ENCODE measurements around the gene OR51B2. TPM values are rescaled to one million over a fixed set of nuclear protein-coding genes. Genes with fewer than 3 reads are reported as not detected.

OR51B2 gene
- total RNA-seq, 2 donors from 2014 or later, result 0.78 TPM; not detected in 1

DNA sequence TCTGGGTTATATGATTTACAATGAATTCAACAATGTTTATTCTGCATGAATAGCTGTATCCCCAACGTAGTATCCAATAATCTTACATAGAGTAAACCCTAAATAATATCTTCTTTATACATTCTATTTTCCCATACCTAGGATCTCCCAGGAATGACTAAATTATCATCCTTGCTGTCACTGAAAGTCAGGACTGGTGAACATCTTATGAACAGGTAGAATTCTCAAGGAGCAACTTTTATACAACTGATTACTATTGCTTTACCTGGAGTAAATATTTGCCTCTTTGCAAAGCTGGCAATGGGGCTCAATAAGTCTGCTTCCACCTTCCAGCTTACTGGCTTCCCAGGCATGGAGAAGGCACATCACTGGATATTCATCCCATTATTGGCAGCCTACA lies 27.1 kb upstream of the OR51B2 start, which contains the start of gene OR51B6:
Gene OR51B6 (plus strand): TSS at position 301 of the 400 bp plus-strand sequence. CDS start 0 bp downstream, at position 301.
- Histone ChIP-seq H3K9me3 (no peaks in the 10 kb centered on the region), H3K27ac (no peak within 1 kb of the TSS), H3K36me3 (replicated peaks in 1 of 2; ENCODE audit: insufficient read depth in 1 of 2, low read depth in 2 of 2) (no peaks in the 10 kb centered on the region), H3K4me1 (no peaks in the 10 kb centered on the region), H3K27me3 (no peaks in the 10 kb centered on the region), H3K4me3 (no peak within 1 kb of the TSS)
- DNase-seq (no peak), ATAC-seq (no peak)
- intact Hi-C loops (cut with DNase I), result no loop called here
- WGBS, 2 donors, result 41 to 57% methylated on average over 1 of the region's 1 CpG
- TF ChIP-seq, protein P1, sequence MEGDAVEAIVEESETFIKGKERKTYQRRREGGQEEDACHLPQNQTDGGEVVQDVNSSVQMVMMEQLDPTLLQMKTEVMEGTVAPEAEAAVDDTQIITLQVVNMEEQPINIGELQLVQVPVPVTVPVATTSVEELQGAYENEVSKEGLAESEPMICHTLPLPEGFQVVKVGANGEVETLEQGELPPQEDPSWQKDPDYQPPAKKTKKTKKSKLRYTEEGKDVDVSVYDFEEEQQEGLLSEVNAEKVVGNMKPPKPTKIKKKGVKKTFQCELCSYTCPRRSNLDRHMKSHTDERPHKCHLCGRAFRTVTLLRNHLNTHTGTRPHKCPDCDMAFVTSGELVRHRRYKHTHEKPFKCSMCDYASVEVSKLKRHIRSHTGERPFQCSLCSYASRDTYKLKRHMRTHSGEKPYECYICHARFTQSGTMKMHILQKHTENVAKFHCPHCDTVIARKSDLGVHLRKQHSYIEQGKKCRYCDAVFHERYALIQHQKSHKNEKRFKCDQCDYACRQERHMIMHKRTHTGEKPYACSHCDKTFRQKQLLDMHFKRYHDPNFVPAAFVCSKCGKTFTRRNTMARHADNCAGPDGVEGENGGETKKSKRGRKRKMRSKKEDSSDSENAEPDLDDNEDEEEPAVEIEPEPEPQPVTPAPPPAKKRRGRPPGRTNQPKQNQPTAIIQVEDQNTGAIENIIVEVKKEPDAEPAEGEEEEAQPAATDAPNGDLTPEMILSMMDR (IDR thresholded peaks at IDR 0.05), result no peak
- TF ChIP-seq POLR2A (IDR thresholded peaks at IDR 0.05), result no peak

DNA sequence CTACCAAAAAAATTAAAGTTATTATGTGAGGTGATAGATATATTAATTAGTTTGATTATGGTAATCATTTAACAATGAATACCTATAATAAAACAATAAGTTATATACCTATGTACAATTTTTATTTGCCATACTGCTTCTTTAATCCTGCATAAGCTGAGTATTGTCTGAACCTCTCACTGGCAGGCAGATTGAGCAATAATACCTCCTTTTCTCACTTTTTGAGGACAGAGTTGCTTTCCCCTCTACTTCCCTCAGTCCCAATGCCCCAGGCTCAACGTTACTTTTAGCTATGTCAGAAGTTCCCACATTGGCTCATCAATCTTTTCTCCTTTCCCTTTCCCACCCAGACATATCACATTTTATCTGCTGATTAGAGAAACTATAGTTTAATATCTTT lies 25.5 kb upstream of the OR51B2 start:
- Histone ChIP-seq H3K4me3 (no peak overlapping the region), H3K36me3 (replicated peaks in 1 of 2; ENCODE audit: insufficient read depth in 1 of 2, low read depth in 2 of 2) (no peaks in the 10 kb centered on the region), H3K4me1 (no peaks in the 10 kb centered on the region), H3K9me3 (no peaks in the 10 kb centered on the region), H3K27ac (no peak overlapping the region), H3K27me3 (no peaks in the 10 kb centered on the region)
- TF ChIP-seq POLR2A (IDR thresholded peaks at IDR 0.05), result no peak
- TF ChIP-seq, protein P1 (IDR thresholded peaks at IDR 0.05), result no peak
- ATAC-seq (no peak), DNase-seq (no peak)
- intact Hi-C loops (cut with DNase I), result no loop called here
- 30 to 34% methylated on average over 1 of the region's 1 CpG for WGBS, 2 donors

DNA sequence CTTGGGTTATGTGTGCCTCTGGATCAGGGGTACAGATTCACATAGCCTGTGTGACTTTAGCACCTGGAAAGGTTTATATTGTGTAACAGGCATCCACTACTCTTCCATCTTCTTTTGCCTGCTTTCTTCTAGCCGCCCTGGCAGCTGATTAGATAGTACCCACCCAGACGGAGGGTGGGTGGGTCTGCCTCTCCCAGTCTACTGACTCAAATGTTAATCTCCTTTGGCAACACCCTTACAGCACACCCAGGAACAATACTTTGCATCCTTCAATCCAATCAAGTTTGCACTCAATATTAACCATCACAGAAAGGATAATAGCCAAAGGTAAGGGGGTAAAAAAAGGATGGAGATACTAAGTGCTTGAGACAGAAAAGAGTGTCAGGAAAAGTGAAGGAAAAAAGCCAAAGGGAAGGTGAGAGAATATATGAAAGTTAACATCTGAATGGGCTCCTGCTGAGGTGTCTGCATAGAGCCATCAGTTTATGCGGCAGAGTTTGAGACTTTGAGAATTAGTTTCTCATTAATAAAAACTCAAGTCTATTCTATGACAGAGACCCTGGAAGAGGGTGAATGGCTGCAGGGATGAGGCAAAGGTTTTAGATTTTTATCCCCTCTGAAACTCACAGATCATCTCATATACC lies 24.6 kb upstream of the OR51B2 start:
- Histone ChIP-seq H3K4me1 (no peaks in the 10 kb centered on the region), H3K27ac (no peak overlapping the region), H3K27me3 (no peaks in the 10 kb centered on the region), H3K4me3 (no peak overlapping the region), H3K36me3 (replicated peaks in 1 of 2; ENCODE audit: insufficient read depth in 1 of 2, low read depth in 2 of 2) (no peaks in the 10 kb centered on the region), H3K9me3 (no peaks in the 10 kb centered on the region)
- no peak for TF ChIP-seq POLR2A (IDR thresholded peaks at IDR 0.05)
- TF ChIP-seq, protein P1 (IDR thresholded peaks at IDR 0.05), result no peak
- no peak for ATAC-seq
- intact Hi-C loops (cut with DNase I), result no loop called here
- no peak for DNase-seq
- 18 to 20% methylated on average over 3 of the region's 3 CpGs for WGBS, 2 donors

- Histone ChIP-seq H3K4me3 (no peak overlapping the region), H3K27me3 (no peaks in the 10 kb centered on the region), H3K9me3 (no peaks in the 10 kb centered on the region), H3K4me1 (no peaks in the 10 kb centered on the region), H3K27ac (no peak overlapping the region), H3K36me3 (replicated peaks in 1 of 2; ENCODE audit: insufficient read depth in 1 of 2, low read depth in 2 of 2) (no peaks in the 10 kb centered on the region)
- no peak for TF ChIP-seq POLR2A (IDR thresholded peaks at IDR 0.05)
- TF ChIP-seq, protein P1 (IDR thresholded peaks at IDR 0.05), result no peak
- intact Hi-C loops (cut with DNase I), result no loop called here
- DNase-seq (no peak), ATAC-seq (no peak)
- 41 to 43% methylated on average over 3 of the region's 3 CpGs for WGBS, 2 donors
Measured at GRCh38 chr11:5345831-5346230, 21.7 kb upstream of the OR51B2 start.

All from body of pancreas (tissue), 4 donors.